Measurements from ENCODE around the gene CFC1. TPM values are rescaled to one million over a fixed set of nuclear protein-coding genes. Genes with fewer than 3 reads are reported as not detected.

CFC1 gene
- total RNA-seq, 1 experiment from 2014 or later: not detected

Other genes with a start within 250 kb of the CFC1 start
- 20.8 and 26.1 TPM in 2 replicates for gene PTPN18, start 243.5 kb downstream of the CFC1 start, total RNA-seq (2014; rRNA removed; shearing (Covaris generic); ENCODE audit: low replicate concordance)
- not detected in 2 replicates for gene POTEI, start 90.2 kb downstream of the CFC1 start, total RNA-seq (2014; rRNA removed; shearing (Covaris generic); ENCODE audit: low replicate concordance)
- gene CFC1B, start 78.4 kb downstream of the CFC1 start, total RNA-seq (2014; rRNA removed; shearing (Covaris generic); ENCODE audit: low replicate concordance): not detected in 2 replicates
- not detected in 2 replicates for gene POTEJ, start 11.9 kb upstream of the CFC1 start, total RNA-seq (2014; rRNA removed; shearing (Covaris generic); ENCODE audit: low replicate concordance)
- not detected in 2 replicates for gene GPR148, start 129.5 kb upstream of the CFC1 start, total RNA-seq (2014; rRNA removed; shearing (Covaris generic); ENCODE audit: low replicate concordance)
- gene AMER3, start 156.0 kb upstream of the CFC1 start, total RNA-seq (2014; rRNA removed; shearing (Covaris generic); ENCODE audit: low replicate concordance): not detected in 2 replicates
- gene ARHGEF4, start 237.3 kb upstream of the CFC1 start, total RNA-seq (2014; rRNA removed; shearing (Covaris generic); ENCODE audit: low replicate concordance): 5.9 and 7.8 TPM in 2 replicates

All from Caki2 (cell line).